ENCODE results near the gene TMEM80.
"Not testable (repeated sequence)": the region's sequence is repeated elsewhere in the genome, so short reads cannot be mapped to it uniquely, and the experiment has no call there.

Gene TMEM80

GRCh38 chr11:726278-727220, 30.9 kb downstream of the TMEM80 start:
- Histone ChIP-seq H3K27me3 (ENCODE audit: control insufficient read depth, insufficient read depth, low read length) (peaks cover 12% of the 10 kb centered on the region), H3K4me2 (ENCODE audit: low read length) (peak overlapping the region; percentile 58), H3K9me3 (replicated peaks; ENCODE audit: low read length) (no peaks in the 10 kb centered on the region), H3K9ac (ENCODE audit: low read depth, low read length) (no peak overlapping the region), H3K4me1 (ENCODE audit: control insufficient read depth, insufficient read depth, low read length) (peaks cover 31% of the 10 kb centered on the region), H3K36me3 (ENCODE audit: insufficient read depth, low read length) (no peaks in the 10 kb centered on the region), H3K4me3 (ENCODE audit: low read length) (no peak overlapping the region)

- Histone ChIP-seq H3K4me1 (ENCODE audit: control insufficient read depth, insufficient read depth, low read length) (peaks cover 31% of the 10 kb centered on the region), H3K9me3 (replicated peaks; ENCODE audit: low read length) (no peaks in the 10 kb centered on the region), H3K36me3 (ENCODE audit: insufficient read depth, low read length) (no peaks in the 10 kb centered on the region), H3K4me3 (ENCODE audit: low read length) (no peak overlapping the region), H3K9ac (ENCODE audit: low read depth, low read length) (no peak overlapping the region), H3K27me3 (ENCODE audit: control insufficient read depth, insufficient read depth, low read length) (peaks cover 6% of the 10 kb centered on the region), H3K4me2 (ENCODE audit: low read length) (peak overlapping the region; percentile 40)
Measured at GRCh38 chr11:727281-727701, 31.7 kb downstream of the TMEM80 start.

DNA sequence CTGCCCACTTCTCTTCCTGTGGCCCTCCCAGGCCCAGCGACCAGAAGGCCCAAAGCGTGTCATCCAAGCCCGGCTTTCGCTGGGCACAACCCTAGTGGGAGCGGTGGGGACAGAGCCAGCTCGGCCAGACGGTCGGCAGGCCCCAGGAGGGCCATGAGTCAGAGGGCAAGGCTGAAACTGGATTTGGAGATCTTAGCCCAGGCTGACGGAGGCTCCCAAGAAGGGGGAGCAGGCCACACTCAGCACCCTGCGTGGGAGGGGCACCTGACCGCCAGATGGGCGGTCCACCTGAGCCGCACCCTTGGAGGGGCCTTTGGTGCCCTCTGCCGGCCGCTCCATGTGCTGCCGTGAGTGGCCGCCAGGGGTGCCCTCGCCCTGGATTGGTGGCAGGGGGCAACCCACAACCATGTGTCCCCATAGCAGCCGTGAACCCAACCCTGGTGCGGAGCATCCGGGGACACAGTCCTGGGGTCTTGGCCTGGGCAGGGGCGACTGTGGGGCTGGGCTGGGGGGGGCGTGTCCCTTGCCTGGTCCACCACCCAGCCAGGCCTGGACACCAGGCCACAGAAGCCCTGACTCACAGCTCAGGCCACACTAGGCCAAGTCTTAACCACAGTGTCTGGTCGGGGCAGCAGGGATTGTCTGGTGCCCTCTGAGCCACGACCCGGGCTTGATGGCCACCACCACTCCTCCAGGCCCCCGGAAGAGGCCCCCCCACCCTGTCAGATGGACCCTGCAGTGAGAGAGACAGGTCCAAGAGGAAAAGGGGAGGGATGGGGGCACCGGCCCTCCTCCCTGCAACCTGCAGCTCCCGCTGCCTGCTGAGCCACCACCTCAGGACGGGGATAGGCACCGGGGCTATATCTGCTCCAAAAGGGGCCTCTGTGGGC, 32.5 kb downstream of the TMEM80 start:
- Histone ChIP-seq H3K4me1 (ENCODE audit: control insufficient read depth, insufficient read depth, low read length) (peaks cover 31% of the 10 kb centered on the region), H3K9ac (ENCODE audit: low read depth, low read length) (peak overlapping the region; percentile 18), H3K27me3 (ENCODE audit: control insufficient read depth, insufficient read depth, low read length) (peaks cover 7% of the 10 kb centered on the region)

DNA sequence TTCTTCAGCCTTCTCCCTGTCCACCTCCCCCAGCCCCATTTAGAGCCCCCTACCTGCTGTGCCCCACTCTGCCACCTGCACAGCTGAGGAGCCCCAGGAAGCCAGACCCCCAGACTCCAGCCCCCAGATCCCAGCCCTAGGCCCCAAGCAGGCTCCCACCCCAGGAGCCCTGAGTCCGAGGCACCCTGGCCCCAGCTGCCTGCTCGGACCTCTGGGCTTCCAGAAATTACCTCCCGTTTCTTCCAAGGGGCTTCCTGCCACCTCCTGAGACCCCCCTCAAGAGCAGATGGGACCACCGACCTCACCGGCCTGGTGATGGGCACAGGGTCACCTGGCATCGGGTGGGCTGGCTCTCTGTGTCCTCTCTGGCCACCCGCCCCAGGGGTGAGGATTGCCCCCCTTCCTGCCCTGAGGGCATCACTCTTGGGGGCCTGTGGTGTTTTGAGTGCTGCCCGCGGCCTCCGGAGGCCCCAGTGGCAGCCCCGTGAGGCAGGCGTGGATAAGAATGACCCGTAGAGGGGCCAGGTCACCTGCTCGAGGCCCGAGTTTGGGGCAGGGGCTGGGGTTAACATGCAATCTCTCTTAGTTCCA, 33.4 kb downstream of the TMEM80 start:
- Histone ChIP-seq H3K4me1 (ENCODE audit: control insufficient read depth, insufficient read depth, low read length) (peaks cover 31% of the 10 kb centered on the region), H3K4me2 (ENCODE audit: low read length) (no peak overlapping the region), H3K27me3 (ENCODE audit: control insufficient read depth, insufficient read depth, low read length) (peaks cover 14% of the 10 kb centered on the region), H3K4me3 (ENCODE audit: low read length) (no peak overlapping the region), H3K9ac (ENCODE audit: low read depth, low read length) (no peak overlapping the region), H3K9me3 (replicated peaks; ENCODE audit: low read length) (no peaks in the 10 kb centered on the region), H3K36me3 (ENCODE audit: insufficient read depth, low read length) (no peaks in the 10 kb centered on the region)

More for the DNA sequence above, 32.5 kb downstream of the TMEM80 start:
- Histone ChIP-seq H3K4me2 (ENCODE audit: low read length) (peak overlapping the region; percentile 40), H3K4me3 (ENCODE audit: low read length) (no peak overlapping the region), H3K9me3 (replicated peaks; ENCODE audit: low read length) (no peaks in the 10 kb centered on the region), H3K36me3 (ENCODE audit: insufficient read depth, low read length) (no peaks in the 10 kb centered on the region)

DNA sequence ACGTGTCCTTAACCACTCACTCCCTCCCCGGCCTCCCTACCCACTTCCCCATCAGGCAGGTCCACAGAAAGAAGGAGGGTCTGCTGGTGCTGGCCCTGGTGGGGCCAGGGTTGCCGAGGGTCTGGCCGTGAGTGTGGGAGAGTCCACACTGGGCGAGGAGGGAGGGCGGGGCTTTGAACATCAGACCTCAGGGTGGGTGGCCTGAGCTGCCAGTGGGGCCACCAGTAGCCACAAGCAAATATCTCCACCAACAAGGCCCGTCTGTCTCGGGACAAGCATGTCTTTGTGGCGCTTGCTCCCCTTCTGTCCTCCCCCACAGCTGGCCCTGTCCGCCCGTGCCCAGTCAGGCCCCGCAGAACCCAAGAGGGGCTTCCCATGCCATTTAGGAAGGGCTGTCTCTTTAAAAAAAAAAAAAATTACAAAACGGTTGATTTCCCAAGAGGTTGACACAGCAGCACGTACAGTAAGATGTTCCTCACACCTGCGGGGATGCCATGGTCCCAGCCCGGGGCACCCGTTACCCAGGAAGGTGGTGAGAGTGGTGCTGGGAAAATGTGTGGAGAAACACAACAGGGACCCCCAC, 34.0 kb downstream of the TMEM80 start:
- peaks cover 31% of the 10 kb centered on the region for H3K4me1 ChIP-seq (ENCODE audit: control insufficient read depth, insufficient read depth, low read length)
- H3K9me3 ChIP-seq (replicated peaks; ENCODE audit: low read length), result no peaks in the 10 kb centered on the region
- H3K9ac ChIP-seq (ENCODE audit: low read depth, low read length), result no peak overlapping the region
- H3K4me2 ChIP-seq (ENCODE audit: low read length), result no peak overlapping the region
- peaks cover 14% of the 10 kb centered on the region for H3K27me3 ChIP-seq (ENCODE audit: control insufficient read depth, insufficient read depth, low read length)
- no peaks in the 10 kb centered on the region for H3K36me3 ChIP-seq (ENCODE audit: insufficient read depth, low read length)
- H3K4me3 ChIP-seq (ENCODE audit: low read length), result no peak overlapping the region

DNA sequence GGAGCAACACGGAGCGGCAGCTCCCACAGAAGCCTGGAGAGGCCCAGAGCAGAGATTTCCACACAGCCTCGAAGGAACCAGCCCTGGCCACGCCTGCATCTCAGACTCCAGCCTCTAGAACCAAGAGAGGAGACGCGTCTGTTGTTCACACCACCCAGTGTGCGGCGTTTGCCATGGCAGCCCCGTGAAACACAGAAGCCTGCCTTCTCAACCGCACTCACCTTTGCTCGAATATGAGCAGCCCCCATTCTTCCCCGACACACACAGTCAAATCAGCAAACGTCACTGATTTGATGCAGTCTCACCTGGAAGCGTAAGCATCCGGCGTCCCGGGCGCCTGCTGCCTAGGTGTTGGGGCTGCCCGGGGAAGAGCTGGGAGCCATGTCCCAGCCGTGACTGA, 37.5 kb downstream of the TMEM80 start:
- H3K4me1 ChIP-seq (ENCODE audit: control insufficient read depth, insufficient read depth, low read length), result peaks cover 12% of the 10 kb centered on the region
- H3K9ac ChIP-seq (ENCODE audit: low read depth, low read length), result no peak overlapping the region
- H3K36me3 ChIP-seq (ENCODE audit: insufficient read depth, low read length), result no peaks in the 10 kb centered on the region
- no peak overlapping the region for H3K4me2 ChIP-seq (ENCODE audit: low read length)
- H3K9me3 ChIP-seq (replicated peaks; ENCODE audit: low read length), result no peaks in the 10 kb centered on the region
- peaks cover 18% of the 10 kb centered on the region for H3K27me3 ChIP-seq (ENCODE audit: control insufficient read depth, insufficient read depth, low read length)
- no peak overlapping the region for H3K4me3 ChIP-seq (ENCODE audit: low read length)

DNA sequence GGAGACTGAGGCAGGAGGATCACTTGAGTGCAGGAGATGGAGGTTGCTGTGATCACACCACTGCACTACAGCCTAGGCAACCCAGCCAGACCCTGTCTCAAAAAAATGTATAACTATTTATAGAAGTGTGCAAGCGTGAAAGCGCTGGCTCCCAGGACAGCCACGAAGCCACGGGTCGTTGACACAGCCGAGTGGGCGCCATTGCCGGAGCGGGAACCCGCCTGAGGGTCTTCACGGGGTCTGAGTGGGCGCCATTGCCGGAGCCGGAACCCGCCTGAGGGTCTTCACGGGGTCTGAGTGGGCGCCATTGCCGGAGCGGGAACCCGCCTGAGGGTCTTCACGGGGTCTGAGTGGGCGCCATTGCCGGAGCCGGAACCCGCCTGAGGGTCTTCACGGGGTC, 38.9 kb downstream of the TMEM80 start:
- H3K4me3 ChIP-seq (ENCODE audit: low read length); H3K4me2 ChIP-seq (ENCODE audit: low read length); H3K36me3 ChIP-seq (ENCODE audit: insufficient read depth, low read length); H3K9ac ChIP-seq (ENCODE audit: low read depth, low read length); H3K9me3 ChIP-seq (replicated peaks; ENCODE audit: low read length); H3K4me1 ChIP-seq (ENCODE audit: control insufficient read depth, insufficient read depth, low read length): not testable (repeated sequence)
- H3K27me3 ChIP-seq (ENCODE audit: control insufficient read depth, insufficient read depth, low read length), result peaks cover 18% of the 10 kb centered on the region

DNA sequence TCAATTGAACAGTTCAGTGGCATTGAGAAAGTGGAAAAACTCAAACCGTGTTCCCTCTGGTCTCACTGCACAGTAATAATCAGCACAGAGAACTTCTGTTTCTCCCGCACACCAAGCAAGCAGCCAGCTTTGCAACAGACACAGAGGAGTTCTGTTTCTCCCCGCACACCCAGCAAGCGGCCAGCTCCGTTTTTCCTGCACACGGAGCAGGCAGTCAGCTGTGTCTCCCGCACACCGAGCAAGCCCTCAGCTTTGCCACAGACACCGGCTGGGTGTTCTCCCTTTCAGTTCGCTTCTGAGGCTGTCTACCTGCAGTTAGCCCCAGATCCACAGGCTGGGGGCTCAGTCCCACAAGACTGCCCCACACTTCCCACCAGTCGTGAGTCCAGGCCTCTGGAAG, 41.8 kb downstream of the TMEM80 start:
- H3K36me3 ChIP-seq (ENCODE audit: insufficient read depth, low read length), result no peaks in the 10 kb centered on the region
- no peaks in the 10 kb centered on the region for H3K4me1 ChIP-seq (ENCODE audit: control insufficient read depth, insufficient read depth, low read length)
- H3K9ac ChIP-seq (ENCODE audit: low read depth, low read length), result no peak overlapping the region
- no peak overlapping the region for H3K4me3 ChIP-seq (ENCODE audit: low read length)
- H3K4me2 ChIP-seq (ENCODE audit: low read length), result no peak overlapping the region
- no peaks in the 10 kb centered on the region for H3K9me3 ChIP-seq (replicated peaks; ENCODE audit: low read length)
- H3K27me3 ChIP-seq (ENCODE audit: control insufficient read depth, insufficient read depth, low read length), result peaks cover 18% of the 10 kb centered on the region

- H3K9me3 ChIP-seq (replicated peaks; ENCODE audit: low read length); H3K36me3 ChIP-seq (ENCODE audit: insufficient read depth, low read length); H3K4me2 ChIP-seq (ENCODE audit: low read length); H3K4me3 ChIP-seq (ENCODE audit: low read length); H3K4me1 ChIP-seq (ENCODE audit: control insufficient read depth, insufficient read depth, low read length); H3K9ac ChIP-seq (ENCODE audit: low read depth, low read length): not testable (repeated sequence)
- peaks cover 18% of the 10 kb centered on the region for H3K27me3 ChIP-seq (ENCODE audit: control insufficient read depth, insufficient read depth, low read length)
Measured at GRCh38 chr11:737899-738298, 42.3 kb downstream of the TMEM80 start.

GRCh38 chr11:742156-742546, 46.5 kb downstream of the TMEM80 start:
- Histone ChIP-seq H3K36me3 (ENCODE audit: insufficient read depth, low read length) (no peaks in the 10 kb centered on the region), H3K4me1 (ENCODE audit: control insufficient read depth, insufficient read depth, low read length) (peaks cover 6% of the 10 kb centered on the region), H3K4me3 (ENCODE audit: low read length) (no peak overlapping the region)

More at GRCh38 chr11:742156-742546, 46.5 kb downstream of the TMEM80 start:
- H3K9me3 ChIP-seq (replicated peaks; ENCODE audit: low read length), result no peaks in the 10 kb centered on the region
- no peak overlapping the region for H3K9ac ChIP-seq (ENCODE audit: low read depth, low read length)
- peaks cover 8% of the 10 kb centered on the region for H3K27me3 ChIP-seq (ENCODE audit: control insufficient read depth, insufficient read depth, low read length)
- no peak overlapping the region for H3K4me2 ChIP-seq (ENCODE audit: low read length)

All from skeletal muscle satellite cell (primary cell).